HG02588 (cell line): ENCODE results near the gene CACNA1C.

Experiments used
- ATAC-seq: cut with Tn5 transposase; IDR thresholded peaks from one replicate; pipeline ENCODE4 v1.9.1; 2021; ENCODE audit warnings: mild to moderate bottlenecking, moderate library complexity; ENCODE audit not compliant: unreplicated experiment

CACNA1C gene

DNA sequence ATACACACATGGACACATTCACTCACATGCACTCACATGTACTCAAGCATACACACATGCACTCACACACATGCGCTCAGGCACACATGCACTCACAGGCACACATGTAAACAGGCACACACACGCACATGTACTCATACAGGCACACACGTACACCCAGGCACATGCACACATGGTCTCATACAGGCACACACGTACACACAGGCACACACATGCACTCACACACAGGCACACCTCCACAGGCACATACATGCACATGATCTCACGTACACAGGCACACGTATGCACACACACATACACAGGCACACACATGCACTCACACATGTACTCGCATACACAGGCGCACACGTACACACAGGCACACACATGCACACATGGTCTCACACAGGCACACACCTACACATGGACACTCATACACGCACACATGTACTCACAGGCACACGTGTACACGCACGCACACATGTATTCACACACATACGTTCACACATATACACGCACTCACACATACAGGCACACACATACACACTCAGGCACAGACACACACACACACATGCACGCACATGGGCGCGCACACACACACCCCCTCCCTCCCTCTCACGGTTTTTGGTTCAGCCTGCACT is 138.9 kb downstream of the CACNA1C start:
- ATAC-seq = no peak

DNA sequence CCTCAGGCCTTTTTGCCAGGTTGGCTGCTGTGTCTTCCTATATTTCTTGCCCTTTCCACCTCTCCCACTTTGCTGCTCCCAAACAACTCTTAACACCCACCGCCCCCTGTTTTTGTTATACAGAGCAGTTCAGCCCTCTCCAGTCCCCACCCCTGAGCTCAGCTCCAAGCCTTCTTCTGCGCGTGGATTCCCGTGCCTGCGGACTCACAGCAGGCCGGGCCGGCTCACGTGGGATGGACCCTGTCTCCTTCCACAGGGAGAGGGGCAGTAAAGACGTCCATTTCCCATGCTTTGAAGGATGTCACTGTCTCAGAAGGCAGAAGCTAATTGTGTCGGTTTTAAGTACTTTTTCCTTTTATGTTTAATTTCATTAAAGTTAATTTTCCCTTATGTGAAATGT is 139.4 kb downstream of the CACNA1C start:
- ATAC-seq = no peak

DNA sequence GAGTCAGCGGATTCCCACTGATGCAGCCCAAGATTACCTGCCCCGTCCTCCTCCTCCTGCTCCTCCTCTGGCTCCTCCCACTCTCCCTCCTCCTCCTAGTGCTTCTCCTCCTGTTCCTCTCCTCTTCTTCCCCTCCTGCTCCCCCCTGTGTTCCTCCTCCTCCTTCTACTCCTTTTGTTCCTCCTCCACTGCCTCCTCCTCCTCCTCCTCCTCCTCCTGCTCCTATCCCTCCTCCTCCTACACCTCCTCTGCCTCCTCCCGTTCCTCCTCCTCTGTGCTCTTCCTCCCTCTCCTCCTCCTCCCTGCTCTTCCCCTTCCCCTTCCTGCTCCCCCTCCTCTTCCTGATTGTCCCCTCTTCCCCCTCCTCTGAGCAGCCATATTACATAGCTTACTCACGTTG is 141.3 kb downstream of the CACNA1C start:
- no peak for ATAC-seq

DNA sequence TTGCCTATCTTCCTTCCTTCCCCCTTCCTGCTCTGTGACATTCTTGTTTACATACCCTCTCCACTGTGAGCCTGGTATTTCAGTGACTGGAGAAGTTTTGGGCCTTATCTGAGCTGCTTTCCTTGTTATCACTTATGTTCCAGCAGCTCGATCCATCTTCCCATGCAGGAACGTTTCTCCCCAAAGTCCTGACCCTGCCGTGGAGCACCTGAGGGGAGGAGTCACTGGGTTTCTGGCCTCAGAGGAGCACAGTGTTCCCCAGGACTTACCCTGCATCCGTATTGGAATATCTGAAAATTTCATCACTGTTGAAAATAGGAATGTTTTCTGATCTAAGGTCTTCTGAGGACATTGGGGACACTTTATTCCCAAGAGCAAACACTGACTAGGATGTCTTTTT is 141.8 kb downstream of the CACNA1C start:
- no peak for ATAC-seq

DNA sequence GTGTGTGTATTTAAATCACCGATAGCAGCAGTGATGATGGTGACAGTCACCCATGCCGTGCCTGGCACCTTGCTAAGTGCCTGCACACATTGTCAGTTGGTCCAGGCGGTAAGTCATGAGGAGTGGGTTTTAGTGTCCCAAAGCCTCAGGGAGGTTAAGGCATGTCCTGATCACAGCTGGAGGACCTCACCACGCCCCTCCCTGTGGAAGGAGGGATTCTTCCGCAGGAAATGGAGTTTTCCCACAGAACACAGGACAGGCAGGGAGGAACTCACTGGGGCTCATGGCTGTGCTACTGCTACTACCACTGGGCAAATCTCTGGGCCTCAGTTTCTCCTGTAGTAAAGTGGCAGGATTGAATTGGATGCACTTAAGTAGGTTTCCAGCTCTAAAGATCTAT is 142.3 kb downstream of the CACNA1C start:
- no peak for ATAC-seq

DNA sequence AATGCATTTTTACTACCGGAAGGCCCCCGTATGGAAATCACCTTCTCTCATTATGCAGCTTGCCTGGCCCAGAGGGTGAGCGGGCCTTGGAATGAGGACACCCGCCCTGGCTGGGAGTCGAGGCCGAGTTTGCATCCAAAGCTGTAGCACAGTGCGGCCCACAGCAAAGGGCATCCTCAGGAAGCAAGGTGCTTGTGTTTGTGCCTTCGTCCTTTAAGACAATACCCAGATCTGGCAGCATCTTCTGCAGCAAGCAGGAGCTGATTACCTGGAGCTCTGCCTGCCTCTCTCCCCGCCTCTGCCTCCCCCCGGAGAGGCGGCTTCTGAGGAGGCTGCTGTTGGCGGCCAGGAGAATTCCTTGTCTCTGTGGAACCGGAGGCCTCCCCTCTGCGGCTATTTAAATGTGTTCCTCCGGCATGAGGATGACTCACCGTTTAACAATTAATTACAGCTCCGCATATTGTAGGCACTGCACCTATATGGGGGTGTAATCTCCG is 145.3 kb downstream of the CACNA1C start:
- ATAC-seq = no peak

DNA sequence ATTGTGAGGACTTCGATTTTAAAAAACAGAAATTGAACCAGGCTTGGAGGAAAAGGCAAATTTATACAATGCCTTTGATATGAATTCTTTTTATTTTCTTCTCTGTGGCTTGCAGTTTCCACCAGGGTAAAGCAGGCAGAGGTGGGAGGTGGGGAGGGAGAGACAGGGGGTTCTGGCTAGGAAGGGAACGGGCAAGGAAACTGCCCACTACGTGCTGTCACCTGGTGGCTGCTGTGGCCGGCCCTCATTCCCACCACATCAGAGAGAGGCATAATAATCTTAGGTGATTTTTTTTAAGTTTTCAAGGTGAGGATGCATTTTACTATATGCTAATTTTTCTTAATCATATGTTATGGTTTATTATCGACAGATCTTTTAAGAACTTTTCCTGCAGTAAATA is 145.8 kb downstream of the CACNA1C start:
- no peak for ATAC-seq

DNA sequence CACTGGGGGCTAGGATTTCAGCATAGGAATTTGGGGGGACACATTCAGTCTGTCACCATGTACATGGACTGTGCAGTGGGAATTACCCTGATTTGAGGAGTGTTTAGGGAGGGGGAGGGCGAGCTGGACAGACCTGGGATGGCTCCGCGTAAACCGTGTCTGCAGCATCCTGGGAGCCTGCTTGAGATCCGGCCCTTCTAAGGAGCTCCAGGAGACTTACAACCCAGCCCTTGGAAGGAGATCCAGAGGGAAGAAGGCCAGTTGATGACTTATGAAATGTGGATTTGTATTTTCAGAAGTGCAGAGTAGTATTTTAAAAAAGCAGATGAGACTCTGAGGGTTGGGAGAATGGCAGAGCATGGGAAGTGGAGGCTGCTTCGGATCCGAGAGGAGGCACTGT is 153.2 kb downstream of the CACNA1C start:
- ATAC-seq = no peak

DNA sequence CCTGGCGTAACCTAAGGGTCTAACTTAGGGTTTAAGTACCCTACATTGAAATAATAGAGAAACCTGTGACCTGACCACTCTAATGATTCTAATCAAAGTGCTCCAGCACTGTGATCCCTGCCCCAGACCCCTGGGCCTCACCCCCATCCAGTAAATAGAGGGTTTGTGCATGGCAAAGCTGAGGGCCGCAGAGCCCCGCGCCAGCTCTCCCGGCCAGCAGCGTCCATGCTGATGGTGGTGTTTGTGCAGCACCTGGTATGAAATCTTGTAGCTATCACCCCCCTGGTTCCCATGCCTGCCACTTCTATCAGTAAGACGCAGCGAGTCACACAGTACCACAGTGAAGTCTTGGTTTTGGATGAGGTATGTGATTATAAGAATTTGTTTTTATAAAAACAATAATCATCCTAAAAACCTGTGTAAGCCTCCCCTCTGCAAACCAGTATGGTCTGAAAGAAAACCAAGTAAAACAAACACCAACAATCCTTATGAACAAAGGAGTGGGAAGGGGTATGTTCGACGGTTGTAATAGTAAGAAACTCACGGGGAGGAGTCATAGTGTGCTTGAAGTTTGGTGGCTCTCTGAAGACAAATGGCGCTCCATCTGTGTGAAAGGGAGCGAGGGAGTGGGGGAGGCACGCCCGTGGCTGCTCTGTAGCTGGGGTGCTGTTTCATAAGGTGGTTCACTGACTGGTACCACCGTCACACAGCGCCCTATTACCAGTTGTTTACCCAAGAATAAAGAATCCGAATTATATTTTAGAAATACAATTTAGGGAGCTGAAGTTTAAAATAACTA is 156.2 kb downstream of the CACNA1C start:
- ATAC-seq = no peak

DNA sequence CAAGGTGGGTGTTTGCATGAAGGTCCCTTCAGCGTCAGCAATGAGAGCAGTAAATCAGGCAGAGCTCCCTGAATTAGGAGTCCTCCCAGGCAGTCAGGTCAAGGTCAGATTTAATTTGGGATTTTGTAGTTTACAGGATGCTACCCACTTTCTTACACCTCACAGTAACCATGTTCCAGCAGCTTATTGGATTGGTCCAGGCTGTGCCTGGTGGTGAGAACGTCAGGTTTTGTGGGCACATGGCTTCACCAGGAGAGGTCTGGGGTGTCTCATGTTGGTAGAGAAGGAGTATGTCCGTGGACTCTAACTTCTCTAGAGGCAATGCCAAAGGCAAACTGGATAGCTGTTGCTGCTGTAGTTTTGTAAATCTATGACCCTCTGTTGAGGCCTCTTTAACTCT is 158.3 kb downstream of the CACNA1C start:
- ATAC-seq = no peak

DNA sequence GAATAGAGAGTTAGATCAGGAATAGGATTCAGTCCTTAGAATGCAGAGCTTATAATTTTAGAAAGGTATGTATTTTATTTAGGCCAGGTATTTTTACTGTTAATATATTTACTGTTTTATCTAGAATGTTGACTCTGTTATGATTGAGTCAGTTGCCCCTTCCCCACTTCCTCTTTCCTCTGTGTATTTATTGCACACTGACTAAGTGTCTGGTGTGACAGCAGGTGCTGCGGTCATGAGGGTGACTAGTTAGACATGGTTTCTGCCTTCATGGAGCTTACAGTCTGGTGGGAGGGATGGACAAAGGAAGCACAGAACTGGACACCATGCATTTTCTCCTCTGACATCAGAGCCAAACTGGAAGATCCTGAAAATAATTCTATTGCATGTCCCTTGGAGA is 159.8 kb downstream of the CACNA1C start:
- no peak for ATAC-seq

DNA sequence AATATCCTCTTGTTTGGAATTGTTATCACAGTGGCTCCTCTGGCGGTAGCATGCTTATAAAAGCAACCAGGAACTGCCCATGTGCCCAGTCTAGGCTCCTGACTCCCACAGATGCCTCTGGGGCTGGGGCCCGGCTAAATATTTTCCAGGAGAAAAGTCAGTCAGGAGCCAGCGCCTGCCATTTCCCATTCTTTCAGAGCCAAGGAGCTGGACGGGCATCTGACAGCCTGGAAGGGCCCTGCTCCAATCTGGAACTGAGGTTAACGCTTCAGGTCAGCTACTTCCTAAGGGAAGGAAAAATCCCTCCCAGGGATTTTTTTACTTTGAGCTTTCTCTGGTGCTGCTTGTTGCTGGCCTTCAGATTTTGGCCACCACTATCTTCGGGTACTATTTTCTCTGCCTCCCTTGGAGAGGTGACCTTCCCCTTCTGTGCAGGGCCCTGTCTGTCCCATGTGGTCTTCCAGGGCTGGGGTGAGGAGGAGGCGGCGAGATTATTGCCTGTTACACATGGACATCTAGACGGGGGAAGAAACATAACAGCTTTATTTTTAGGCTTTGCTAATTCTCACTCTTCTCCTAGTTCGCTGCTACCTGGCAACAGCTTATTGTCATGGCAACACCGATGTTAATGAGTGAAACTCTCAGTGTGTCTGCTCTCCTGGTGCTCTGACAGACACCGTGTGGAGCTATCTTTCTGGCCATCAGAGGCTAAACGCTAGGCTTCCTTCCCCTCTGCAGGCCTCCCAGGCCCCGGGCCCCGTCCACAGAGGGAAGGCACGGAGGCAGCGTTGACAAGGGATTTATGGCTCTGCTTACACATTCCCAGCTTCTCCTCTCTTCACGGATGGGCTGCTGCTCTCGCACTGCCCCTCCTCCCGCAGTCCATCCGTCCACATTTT is 160.4 kb downstream of the CACNA1C start:
- no peak for ATAC-seq

DNA sequence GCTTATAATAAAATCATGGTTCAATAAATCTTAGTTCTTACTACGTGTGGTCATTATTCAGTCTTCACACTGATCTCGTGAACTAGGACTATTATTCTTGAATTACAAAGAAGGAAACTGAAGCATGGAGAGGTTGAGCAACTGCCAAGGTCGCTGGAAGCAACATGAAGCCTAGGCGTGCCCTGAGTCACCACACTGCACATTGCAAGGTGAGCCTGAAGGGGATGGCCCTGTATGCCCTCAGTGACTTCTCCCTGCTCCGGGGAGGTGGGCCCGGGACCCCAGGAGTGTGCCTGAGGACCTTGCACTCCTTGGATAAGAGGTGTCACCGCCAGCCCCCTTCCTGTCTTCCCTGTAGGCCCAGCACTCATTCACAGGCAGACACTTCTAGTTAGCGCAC is 161.6 kb downstream of the CACNA1C start:
- ATAC-seq = no peak

DNA sequence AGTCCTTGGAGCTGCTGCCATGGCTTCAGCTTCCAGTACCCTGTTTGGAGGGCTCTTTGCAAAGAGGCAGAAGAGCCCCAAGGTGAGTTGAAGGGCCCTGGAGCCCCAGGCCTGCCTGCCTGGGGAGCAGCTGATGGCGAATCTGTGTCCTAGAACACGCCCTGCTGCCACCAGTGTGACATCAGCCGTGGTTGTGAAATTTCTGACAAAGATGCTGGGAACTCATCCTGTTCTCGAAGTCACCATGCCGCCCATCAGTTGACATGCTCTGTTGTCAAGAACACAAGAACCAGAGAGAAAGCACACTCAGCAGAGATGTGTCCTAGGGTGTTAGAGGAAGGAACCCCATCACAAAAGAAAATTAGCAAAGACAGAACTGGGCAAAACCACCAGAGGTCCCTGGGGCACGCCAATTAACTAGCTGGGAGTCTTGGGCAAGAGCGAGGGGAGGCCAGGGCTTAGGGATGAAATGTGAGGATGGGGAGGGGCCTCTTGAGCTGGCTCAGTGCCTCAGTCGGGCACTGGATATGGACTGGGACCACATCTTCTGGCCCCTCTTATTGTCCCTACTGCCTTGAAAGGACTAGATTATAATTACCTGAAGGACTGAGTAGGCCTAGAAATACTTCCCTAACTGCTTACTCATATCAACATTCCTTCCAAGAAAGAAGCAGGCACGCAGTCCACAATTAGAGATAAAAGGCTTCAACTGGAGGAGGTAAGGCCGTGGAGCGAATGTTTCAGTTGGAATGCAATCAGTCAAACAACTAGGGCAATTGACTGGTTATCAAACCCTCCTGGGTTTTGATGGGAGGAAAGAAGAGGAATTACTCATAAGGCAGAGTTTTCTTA is 163.1 kb downstream of the CACNA1C start:
- ATAC-seq = no peak

DNA sequence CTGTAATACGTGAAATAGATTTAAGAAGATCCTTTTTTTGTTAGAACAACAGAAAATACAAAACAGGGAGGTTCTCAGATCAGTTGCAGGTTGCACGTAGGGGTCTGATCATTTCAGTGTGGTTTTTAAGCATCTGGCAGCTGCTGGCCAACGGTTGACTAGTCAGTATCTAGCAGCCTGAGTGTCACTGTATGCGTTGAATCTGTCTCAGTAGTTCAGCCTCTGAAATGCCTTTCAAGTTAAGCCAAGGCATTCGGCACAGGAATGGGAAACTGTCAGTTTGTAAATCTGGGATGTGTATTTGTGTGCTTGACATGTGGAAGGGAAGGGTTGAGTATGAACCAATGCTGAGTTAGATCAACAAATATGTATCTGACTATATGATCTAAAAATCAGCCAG is 165.9 kb downstream of the CACNA1C start:
- no peak for ATAC-seq

DNA sequence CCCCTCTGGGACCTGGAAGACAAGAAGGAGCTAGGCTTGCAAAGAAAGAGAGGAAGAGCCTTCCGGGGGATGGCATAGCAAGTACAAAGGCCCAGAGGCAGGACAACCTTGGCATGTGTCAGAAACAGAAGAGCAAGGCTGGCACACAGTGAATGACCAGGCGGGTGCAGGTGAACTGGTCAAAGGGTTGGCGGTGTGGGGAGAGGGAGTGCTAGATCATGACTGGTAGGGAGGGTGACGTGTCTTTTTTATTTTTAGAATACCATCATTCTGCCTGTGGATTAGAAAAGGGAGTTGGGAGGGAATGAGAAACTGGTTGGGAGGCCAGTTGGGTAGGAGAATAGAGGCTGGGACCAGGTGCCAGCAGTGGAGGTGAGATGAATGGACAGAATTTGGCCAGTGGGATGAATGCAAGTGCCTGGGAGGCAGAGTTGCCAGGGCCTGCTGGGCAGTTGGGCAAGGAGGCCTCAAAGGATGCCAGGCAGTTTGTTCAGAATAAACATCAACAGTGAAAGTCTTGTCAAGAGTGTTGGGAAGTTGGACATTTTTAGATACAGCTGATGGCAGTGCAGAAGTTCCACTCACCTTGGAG is 168.3 kb downstream of the CACNA1C start:
- ATAC-seq = no peak

DNA sequence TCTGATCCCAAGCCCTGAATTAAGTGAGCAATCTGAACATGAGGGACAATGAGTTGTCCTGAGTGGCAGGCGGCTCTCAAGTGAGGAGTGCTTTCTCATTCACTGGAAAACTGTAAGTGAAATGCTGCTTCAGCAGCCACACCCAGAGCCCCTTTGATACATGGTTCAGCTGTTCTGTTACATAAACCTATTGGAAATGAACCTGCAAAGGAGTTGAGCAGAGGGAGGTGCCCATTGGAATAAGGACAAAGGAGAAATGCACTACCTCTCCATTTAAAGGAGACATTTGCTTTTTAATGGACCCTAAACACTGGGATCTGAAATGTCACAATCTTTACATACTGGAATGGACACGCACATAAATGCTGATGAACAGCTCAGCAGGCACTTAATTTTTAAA is 169.9 kb downstream of the CACNA1C start:
- no peak for ATAC-seq

DNA sequence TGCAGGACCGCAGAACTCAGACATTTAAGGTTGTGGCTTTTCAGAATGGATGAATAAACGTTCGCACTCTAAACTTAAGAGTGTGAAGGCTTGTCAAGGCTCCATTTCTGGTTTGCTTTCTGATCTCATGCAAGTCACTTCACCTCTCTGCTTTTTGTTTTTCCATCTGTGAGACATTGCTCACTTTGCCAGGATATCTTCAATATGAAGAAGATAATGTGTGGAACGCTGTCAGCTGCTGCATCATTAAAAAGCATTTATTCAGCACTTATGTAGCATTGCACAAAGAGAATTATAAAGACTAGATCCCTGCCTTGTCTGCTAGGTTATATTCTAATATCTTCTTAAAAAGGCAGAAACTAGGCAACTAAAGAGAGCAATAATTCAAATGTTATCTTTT is 172.2 kb downstream of the CACNA1C start:
- ATAC-seq = no peak

DNA sequence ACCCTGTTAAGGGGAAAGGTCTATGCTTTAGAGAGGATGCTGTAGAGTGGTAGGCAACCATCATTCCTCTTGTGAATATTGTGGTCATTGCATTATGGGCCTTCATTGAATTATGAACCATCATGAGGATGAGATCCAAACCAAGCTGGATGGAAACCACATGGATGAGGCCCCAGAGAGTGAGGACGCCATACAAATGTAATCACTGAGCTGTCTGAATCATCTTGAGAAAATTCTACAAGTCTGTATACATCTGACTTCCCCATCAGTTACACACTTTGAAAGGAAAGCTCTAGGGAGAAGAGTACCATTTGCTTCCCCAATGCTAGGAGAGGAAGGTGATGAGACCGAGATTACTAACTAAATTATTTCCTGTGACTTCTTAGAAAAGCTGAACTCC is 172.9 kb downstream of the CACNA1C start:
- ATAC-seq = no peak

DNA sequence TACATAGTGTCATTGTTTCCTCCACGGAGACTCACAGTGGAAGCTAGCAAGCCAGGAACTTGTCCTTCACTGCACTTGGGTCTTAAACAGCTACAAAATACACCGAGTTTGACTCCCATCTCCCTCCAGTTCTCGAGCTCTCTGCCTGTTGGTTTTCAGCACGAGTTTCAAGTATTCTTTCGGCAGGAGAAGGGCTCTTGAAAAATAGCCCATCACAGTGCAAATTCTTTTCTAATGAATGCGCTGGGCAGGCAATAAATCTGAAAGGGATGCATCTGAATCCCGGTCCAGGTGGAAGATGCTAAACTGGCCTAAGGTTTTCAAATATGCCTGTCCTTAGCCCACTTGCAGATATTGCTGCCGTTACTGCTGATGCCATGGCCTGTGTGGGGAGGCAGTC is 173.9 kb downstream of the CACNA1C start:
- ATAC-seq = no peak
